ENCODE data around the gene TP73. TPM values are rescaled to one million over a fixed set of nuclear protein-coding genes. Genes with fewer than 3 reads are reported as not detected.

The TP73 gene
- polyA plus RNA-seq, 3 donors: 0.70 to 1.1 (median 0.78) TPM

- DNase-seq: no peak
Observed at GRCh38 chr1:3778590-3779264, 126.4 kb downstream of the TP73 start.

DNA sequence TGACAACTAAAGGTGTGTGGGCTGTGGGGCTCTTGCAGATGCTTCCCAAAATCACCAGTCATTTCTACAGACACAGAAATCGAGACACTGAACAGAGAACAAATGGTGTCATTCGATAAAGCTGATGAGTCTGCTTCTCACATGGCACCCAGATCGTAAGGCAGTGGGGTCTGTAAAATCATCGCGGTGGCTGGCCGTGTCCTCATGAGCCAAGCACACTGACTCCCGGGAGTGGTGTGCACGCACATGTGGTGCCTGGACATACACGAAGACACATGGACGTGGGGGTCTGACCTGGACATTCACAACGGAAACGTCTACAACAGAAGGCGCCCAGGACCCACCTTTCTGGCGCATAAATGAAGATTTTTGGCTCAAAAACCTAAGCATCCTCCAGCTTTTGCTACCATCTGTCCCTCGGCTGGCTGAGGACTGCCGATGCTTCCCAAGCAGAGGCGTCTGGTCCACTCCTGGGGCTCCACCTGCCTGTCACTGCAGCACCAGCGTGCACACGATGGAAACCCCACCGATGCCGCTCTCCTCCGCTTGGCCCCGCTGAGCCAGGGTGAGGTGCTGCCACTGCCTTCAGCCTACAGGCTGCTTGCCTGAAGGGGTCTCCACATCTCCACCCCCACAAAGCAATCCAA, 127.1 kb downstream of the TP73 start:
- no peak for DNase-seq

- DNase-seq: no peak
Observed at GRCh38 chr1:3779912-3780416, 127.6 kb downstream of the TP73 start.

- no peak for DNase-seq
Observed at GRCh38 chr1:3780901-3781300, 128.6 kb downstream of the TP73 start.

DNA sequence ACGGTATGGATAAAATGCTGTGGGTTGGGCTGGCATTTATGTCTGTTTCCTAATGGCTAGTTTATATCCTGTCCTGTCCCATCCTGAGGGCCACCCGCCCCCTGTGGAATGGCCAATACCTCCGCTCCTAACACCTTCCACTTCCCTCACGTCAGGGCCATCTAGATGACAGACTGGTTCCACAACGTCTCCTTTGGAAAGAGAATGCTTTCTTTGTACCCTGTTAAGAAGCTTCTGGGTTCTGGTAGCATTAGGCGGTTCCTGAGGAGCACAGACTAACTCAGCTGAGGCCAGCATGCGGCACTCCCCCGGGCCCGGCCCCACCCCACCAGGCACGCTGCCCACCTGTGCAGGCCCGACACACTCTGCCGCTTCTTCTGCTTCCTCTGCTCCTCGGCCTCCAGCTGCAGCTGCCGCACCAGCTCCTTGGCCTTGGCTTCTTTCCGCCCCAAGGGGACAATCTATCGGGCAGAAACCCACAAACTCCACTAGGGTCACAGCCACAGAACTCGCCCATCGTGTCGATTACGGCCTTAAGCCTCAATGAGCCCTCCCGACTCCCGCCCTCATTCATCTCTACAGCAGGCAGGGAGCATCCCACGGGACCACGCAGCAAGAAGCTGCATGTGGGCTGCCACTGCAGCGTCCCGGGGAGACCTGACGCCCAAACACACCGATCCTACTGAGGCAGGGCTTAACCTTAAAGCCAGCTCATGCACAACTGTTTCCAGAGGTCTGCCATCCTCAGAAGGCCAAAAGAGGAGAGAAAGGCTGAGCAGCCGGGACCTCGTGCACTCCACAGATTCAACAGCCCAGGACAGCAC, 131.5 kb downstream of the TP73 start:
- no peak for DNase-seq

GRCh38 chr1:3785045-3785444, 132.7 kb downstream of the TP73 start:
- DNase-seq: no peak

DNA sequence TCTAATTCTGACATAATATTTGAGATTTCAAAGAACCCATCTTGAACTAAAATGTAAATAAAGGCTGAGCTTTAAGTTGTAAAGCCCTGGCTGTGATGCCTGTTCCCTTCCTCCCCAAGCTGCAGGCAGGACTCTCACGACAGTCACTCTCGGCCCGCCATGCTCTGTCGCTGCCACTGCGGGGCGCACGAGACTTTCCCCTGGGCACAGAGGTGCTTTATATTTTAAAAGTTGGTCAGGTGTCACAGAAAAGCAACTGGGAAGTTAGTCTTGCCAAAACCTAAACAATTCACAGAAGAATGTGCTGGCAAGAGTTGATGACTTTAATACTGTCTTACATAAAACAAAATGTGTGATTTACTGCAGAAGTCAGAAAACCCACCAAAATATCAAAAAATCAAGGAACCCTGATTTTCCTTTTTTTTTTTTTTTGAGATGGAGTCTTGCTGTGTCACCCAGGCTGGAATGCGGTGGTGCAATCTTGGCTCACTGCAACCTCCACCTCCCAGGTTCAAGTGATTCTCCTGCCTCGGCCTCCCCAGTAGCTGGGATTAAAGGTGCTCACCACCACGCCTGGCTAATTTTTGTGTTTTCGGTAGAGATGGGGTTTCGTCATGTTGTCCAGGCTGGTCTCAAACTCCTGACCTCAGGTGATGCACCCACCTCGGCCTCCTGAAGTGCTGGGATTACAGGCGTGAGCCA, 133.3 kb downstream of the TP73 start:
- DNase-seq: no peak

Other genes starting within 250 kb of the TP73 start
- gene ARHGEF16, start 197.9 kb upstream of the TP73 start, polyA plus RNA-seq (ENCODE audit: insufficient read length in 3 of 3): 10 to 100 TPM; 19.4 to 27.6 (median 25.8) TPM
- 10 to 100 TPM; 11.0 to 20.6 (median 15.0) TPM for gene MEGF6, start 41.0 kb upstream of the TP73 start, polyA plus RNA-seq (ENCODE audit: insufficient read length in 3 of 3)
- gene TPRG1L, start 27.5 kb upstream of the TP73 start, polyA plus RNA-seq (ENCODE audit: insufficient read length in 3 of 3): 10 to 100 TPM; 39.8 to 46.1 (median 41.1) TPM
- 10 to 100 TPM; 19.0 to 21.9 (median 21.9) TPM for gene WRAP73, start 2.4 kb upstream of the TP73 start, polyA plus RNA-seq (ENCODE audit: insufficient read length in 3 of 3)
- gene CCDC27, start 99.9 kb downstream of the TP73 start, polyA plus RNA-seq (ENCODE audit: insufficient read length in 3 of 3): under 1 TPM; 0.19 to 0.33 (median 0.30) TPM
- gene SMIM1, start 120.2 kb downstream of the TP73 start, polyA plus RNA-seq (ENCODE audit: insufficient read length in 3 of 3): 10 to 100 TPM; 16.0 to 28.5 (median 26.5) TPM
- 10 to 100 TPM; 61.5 to 74.2 (median 64.4) TPM for gene LRRC47, start 144.0 kb downstream of the TP73 start, polyA plus RNA-seq (ENCODE audit: insufficient read length in 3 of 3)
- gene CEP104, start 204.7 kb downstream of the TP73 start, polyA plus RNA-seq (ENCODE audit: insufficient read length in 3 of 3): 10 to 100 TPM; 36.5 to 54.3 (median 49.2) TPM
- 10 to 100 TPM in 1 of 3 donors, 1 to 10 TPM in 2; 6.9 to 12.0 (median 9.0) TPM for gene DFFB, start 205.0 kb downstream of the TP73 start, polyA plus RNA-seq (ENCODE audit: insufficient read length in 3 of 3)
- gene C1orf174, start 247.8 kb downstream of the TP73 start, polyA plus RNA-seq (ENCODE audit: insufficient read length in 3 of 3): 10 to 100 TPM; 24.7 to 33.3 (median 29.1) TPM

Data from renal pelvis (tissue), 4 donors.